Measurements from ENCODE around the gene PTPRB.

GRCh38 chr12:70466753-70467152 is 170.5 kb downstream of the PTPRB start:
- TF ChIP-seq CTCF (IDR thresholded peaks at IDR 0.05) (no peak), POLR2A (IDR thresholded peaks at IDR 0.05) (no peak)
